GM23248 (cell line): ENCODE measurements around the gene AKR1C1.

Experiments
- EZH2 ChIP-seq: fragments of 200-600 bp; sonication (generic); IDR thresholded peaks from 2 replicates; pipeline ENCODE4 v1.6.1; 2018; ENCODE audit warnings: antibody characterized with exemption, mild to moderate bottlenecking; ENCODE audit not compliant: insufficient read depth, poor library complexity, severe bottlenecking
- EZH2phosphoT487 ChIP-seq: fragments of 200-600 bp; sonication (generic); IDR thresholded peaks from 2 replicates; pipeline ENCODE4 v1.6.1; 2018; ENCODE audit warnings: antibody characterized with exemption, moderate library complexity, mild to moderate bottlenecking, low read depth; ENCODE audit not compliant: insufficient read depth

GRCh38 chr10:4947635-4948596 lies 15.3 kb upstream of the AKR1C1 start:
- no peak for TF ChIP-seq EZH2phosphoT487
- TF ChIP-seq EZH2, result no peak
